HepG2 (cell line): Measurements from ENCODE around the gene CCDC197. TPM values are rescaled to one million over a fixed set of nuclear protein-coding genes. Genes with fewer than 3 reads are reported as not detected.

Source experiments
- BCLAF1 ChIP-seq: fragments of 450-650 bp; IDR thresholded peaks from 2 replicates; pipeline ENCODE4 v1.6.1; 2017; ENCODE audit warnings: mild to moderate bottlenecking
- ERF ChIP-seq: IDR thresholded peaks from 2 replicates; pipeline ENCODE4 v1.6.1; 2018; ENCODE audit warnings: missing biosample characterization, missing genetic modification reagents
- ETV5 ChIP-seq: IDR thresholded peaks from 2 replicates; pipeline ENCODE4 v1.6.1; 2018; ENCODE audit warnings: missing biosample characterization, missing genetic modification reagents, inconsistent platforms, borderline replicate concordance
- GPBP1L1 ChIP-seq: sonication (generic); formaldehyde crosslinking; IDR thresholded peaks from 2 replicates; pipeline ENCODE4 v1.5.0; 2020; ENCODE audit warnings: mild to moderate bottlenecking, missing genetic modification reagents
- HNF1A ChIP-seq, 2 experiments: sonication (generic) in 1 of 2; formaldehyde crosslinking in 1 of 2; IDR thresholded peaks; 2 replicates each; pipeline versions ENCODE4 v1.4.0 to v1.6.1; 2016 to 2020; ENCODE audit warnings: borderline replicate concordance in 1 of 2, low read depth in 1 of 2, mild to moderate bottlenecking in 1 of 2, missing genetic modification reagents in 1 of 2
- KDM5B ChIP-seq: sonication (generic); formaldehyde crosslinking; IDR thresholded peaks from 2 replicates; pipeline ENCODE4 v1.4.0; 2020; ENCODE audit warnings: missing genetic modification reagents, mild to moderate bottlenecking, borderline replicate concordance
- KDM6A ChIP-seq: IDR thresholded peaks from 2 replicates; pipeline ENCODE4 v1.6.1; 2016; ENCODE audit warnings: low read depth
- KLF15 ChIP-seq: sonication (generic); formaldehyde crosslinking; IDR thresholded peaks from 2 replicates; pipeline ENCODE4 v1.8.1; 2023; ENCODE audit warnings: borderline replicate concordance, mild to moderate bottlenecking, inconsistent platforms, missing genetic modification reagents, mixed read lengths
- SOX13 ChIP-seq, 3 experiments: fragments of 450-650 bp in 1 of 3; sonication (generic) in 1 of 3; formaldehyde crosslinking in 1 of 3; IDR thresholded peaks in 2 of 3; conservative IDR thresholded peaks in 1 of 3; 2 replicates each; pipeline versions ENCODE4 v1.5.0 to v1.6.1; 2016 to 2020; ENCODE audit warnings: antibody characterized with exemption in 1 of 3, mild to moderate bottlenecking in 1 of 3, missing compliant biosample characterization in 1 of 3, missing genetic modification reagents in 1 of 3, moderate library complexity in 1 of 3
- SP2 ChIP-seq: sonication (generic); formaldehyde crosslinking; IDR thresholded peaks from 2 replicates; pipeline ENCODE4 v1.5.1; 2020; ENCODE audit warnings: mild to moderate bottlenecking, missing genetic modification reagents
- ZFP62 ChIP-seq: sonication (generic); formaldehyde crosslinking; IDR thresholded peaks from 2 replicates; pipeline ENCODE4 v1.4.0; 2020; ENCODE audit warnings: missing genetic modification reagents
- ZKSCAN1 ChIP-seq: fragments of 150-350 bp; IDR thresholded peaks from 2 replicates; pipeline ENCODE4 v1.6.1; 2014; ENCODE audit warnings: low read length
- ZNF136 ChIP-seq: sonication (generic); formaldehyde crosslinking; IDR thresholded peaks from 2 replicates; pipeline ENCODE4 v1.8.1; 2022; ENCODE audit warnings: low read depth, mild to moderate bottlenecking, moderate library complexity, missing genetic modification reagents
- ZNF138 ChIP-seq: sonication (generic); formaldehyde crosslinking; IDR thresholded peaks from 2 replicates; pipeline ENCODE4 v1.5.0; 2020; ENCODE audit warnings: mild to moderate bottlenecking, low read depth, missing genetic modification reagents
- ZNF362 ChIP-seq: sonication (generic); formaldehyde crosslinking; IDR thresholded peaks from 2 replicates; pipeline ENCODE4 v1.4.0; 2020; ENCODE audit warnings: missing genetic modification reagents, mild to moderate bottlenecking, borderline replicate concordance
- polyA plus RNA-seq, 8 experiments: library from polyadenylated mRNA; depleted of rRNA in 3 of 8; stranded (reverse) in 7 of 8; unstranded in 1 of 8; fragments of >200 nt; fragmentation: Illumina TruSeq in 4 of 8; extraction: Trizol in 4 of 8; gene quantifications; 2 replicates each; pipeline versions ENCODE4 v1.2.1 to v1.2.3, GENCODE V29; 2011 to 2016; ENCODE audit warnings: low read depth in 4 of 8, missing spikeins in 1 of 8, mixed read lengths in 1 of 8; ENCODE audit not compliant: insufficient read depth in 1 of 8
- total RNA-seq, 5 experiments: library from RNA; depleted of rRNA; stranded (reverse); fragments of >200 nt; fragmentation: Illumina TruSeq; extraction: Trizol; gene quantifications; 2 replicates each; pipeline ENCODE4 v1.2.3, GENCODE V29; 2016; ENCODE audit warnings: low read depth in 1 of 5

Gene CCDC197
- total and polyA plus RNA-seq, 2 of the 13 experiments (the other 11 are each of a cell fraction or from before 2014, with no cell fraction given) = 0.11 to 0.13 TPM

- no peak for TF ChIP-seq ZNF136
- TF ChIP-seq KDM6A (CRISPR knock-in tag) = no peak
- no peak for TF ChIP-seq BCLAF1
- no peak for TF ChIP-seq ZFP62 (CRISPR knock-in tag)
- no peak for TF ChIP-seq ETV5 (CRISPR knock-in tag)
- TF ChIP-seq ZKSCAN1 = no peak
- no peak for TF ChIP-seq SOX13 (IDR thresholded peaks at IDR 0.05)
- no peak for TF ChIP-seq SOX13 (CRISPR knock-in tag; conservative IDR thresholded peaks at IDR 0.05 in 1 of 2, IDR thresholded peaks at IDR 0.05 in 1 of 2)
- TF ChIP-seq HNF1A (IDR thresholded peaks at IDR 0.05; ENCODE audit: low read depth) = no peak
- no peak for TF ChIP-seq HNF1A (CRISPR knock-in tag; IDR thresholded peaks at IDR 0.05; ENCODE audit: borderline replicate concordance)
- TF ChIP-seq ZNF138 (CRISPR knock-in tag) = no peak
- TF ChIP-seq ZNF362 (CRISPR knock-in tag) = no peak
- no peak for TF ChIP-seq KLF15 (CRISPR knock-in tag)
- no peak for TF ChIP-seq GPBP1L1 (CRISPR knock-in tag)
- TF ChIP-seq SP2 (CRISPR knock-in tag) = no peak
- TF ChIP-seq KDM5B (CRISPR knock-in tag) = peak; percentile 39; the same call in 1 of the 2 replicates
- no peak for TF ChIP-seq ERF (CRISPR knock-in tag)
Observed at GRCh38 chr14:93953263-93953662, 43.8 kb upstream of the CCDC197 start (continued).
